HepG2 (cell line): Measurements from ENCODE around the gene ANKRD11. TPM values are rescaled to one million over a fixed set of nuclear protein-coding genes. Genes with fewer than 3 reads are reported as not detected.

Experiments
- CEBPB ChIP-seq: IDR thresholded peaks from 2 replicates; pipeline ENCODE4 v1.6.1; 2011; ENCODE audit warnings: low read depth, low read length, improper control_type of control experiment, borderline replicate concordance
- DBP ChIP-seq: sonication (generic); formaldehyde crosslinking; IDR thresholded peaks from 2 replicates; pipeline ENCODE4 v1.4.0; 2020; ENCODE audit warnings: missing genetic modification reagents; ENCODE audit errors: not compliant biosample characterization
- FUBP1 ChIP-seq: sonication (generic); formaldehyde crosslinking; IDR thresholded peaks from 2 replicates; pipeline ENCODE4 v1.5.1; 2020; ENCODE audit warnings: missing genetic modification reagents, mild to moderate bottlenecking, borderline replicate concordance
- GMEB1 ChIP-seq: sonication (generic); formaldehyde crosslinking; IDR thresholded peaks from 2 replicates; pipeline ENCODE4 v1.5.1; 2020; ENCODE audit warnings: missing genetic modification reagents, mild to moderate bottlenecking, borderline replicate concordance
- HNRNPK ChIP-seq: fragments of 200-400 bp; formaldehyde crosslinking; IDR thresholded peaks from 2 replicates; pipeline ENCODE4 v1.6.1; 2018; ENCODE audit warnings: low read length, low read depth, moderate library complexity, mild to moderate bottlenecking; ENCODE audit not compliant: poor library complexity, severe bottlenecking
- KAT7 ChIP-seq: IDR thresholded peaks from 2 replicates; pipeline ENCODE4 v1.6.1; 2018; ENCODE audit warnings: borderline replicate concordance, missing compliant biosample characterization
- KMT2A ChIP-seq: sonication (generic); formaldehyde crosslinking; IDR thresholded peaks from 2 replicates; pipeline ENCODE4 v1.4.0; 2020; ENCODE audit warnings: missing genetic modification reagents
- MATR3 ChIP-seq: sonication (generic); formaldehyde crosslinking; IDR thresholded peaks from 2 replicates; pipeline ENCODE4 v1.4.0; 2020; ENCODE audit warnings: missing genetic modification reagents
- MED8 ChIP-seq: sonication (generic); formaldehyde crosslinking; IDR thresholded peaks from 2 replicates; pipeline ENCODE4 v1.8.1; 2023; ENCODE audit warnings: mild to moderate bottlenecking, missing genetic modification reagents; ENCODE audit not compliant: insufficient replicate concordance
- MIXL1 ChIP-seq: IDR thresholded peaks from 2 replicates; pipeline ENCODE4 v1.6.1; 2016
- MTA3 ChIP-seq: sonication (generic); formaldehyde crosslinking; IDR thresholded peaks from 2 replicates; pipeline ENCODE4 v1.4.0; 2020; ENCODE audit warnings: missing genetic modification reagents
- PBX3 ChIP-seq: sonication (generic); formaldehyde crosslinking; IDR thresholded peaks from 2 replicates; pipeline ENCODE4 v1.8.1; 2023; ENCODE audit warnings: missing genetic modification reagents, inconsistent platforms, borderline replicate concordance
- RCOR2 ChIP-seq: IDR thresholded peaks from 2 replicates; pipeline ENCODE4 v1.6.1; 2016; ENCODE audit warnings: missing biosample characterization, missing genetic modification reagents
- REL ChIP-seq: sonication (generic); formaldehyde crosslinking; conservative IDR thresholded peaks from 2 replicates; pipeline ENCODE4 v1.8.0; 2022; ENCODE audit warnings: mild to moderate bottlenecking, missing genetic modification reagents, moderate library complexity
- SP5 ChIP-seq: IDR thresholded peaks from 2 replicates; pipeline ENCODE4 v1.6.1; 2016; ENCODE audit warnings: low read depth, borderline replicate concordance
- TBX3 ChIP-seq: fragments of 450-650 bp; IDR thresholded peaks from 2 replicates; pipeline ENCODE4 v1.6.1; 2017; ENCODE audit warnings: antibody characterized with exemption, mild to moderate bottlenecking, inconsistent platforms, borderline replicate concordance
- ZBTB7A ChIP-seq: sonication (generic); formaldehyde crosslinking; IDR thresholded peaks from 2 replicates; pipeline ENCODE4 v1.8.0; 2022; ENCODE audit warnings: mild to moderate bottlenecking, missing genetic modification reagents
- ZNF280B ChIP-seq: sonication (generic); formaldehyde crosslinking; IDR thresholded peaks from 2 replicates; pipeline ENCODE4 v1.5.0; 2020; ENCODE audit warnings: missing genetic modification reagents, mild to moderate bottlenecking, borderline replicate concordance
- ZNF44 ChIP-seq: sonication (generic); formaldehyde crosslinking; IDR thresholded peaks from 2 replicates; pipeline ENCODE4 v1.5.1; 2020; ENCODE audit warnings: mild to moderate bottlenecking, missing genetic modification reagents
- ZNF552 ChIP-seq: sonication (generic); formaldehyde crosslinking; IDR thresholded peaks from 2 replicates; pipeline ENCODE4 v1.9.0; 2022; ENCODE audit warnings: missing genetic modification reagents, mild to moderate bottlenecking, borderline replicate concordance
- ZNF569 ChIP-seq: sonication (generic); formaldehyde crosslinking; IDR thresholded peaks from 2 replicates; pipeline ENCODE4 v1.5.0; 2020; ENCODE audit warnings: mild to moderate bottlenecking, missing genetic modification reagents, moderate library complexity, borderline replicate concordance
- ZSCAN20 ChIP-seq: sonication (generic); formaldehyde crosslinking; IDR thresholded peaks from 2 replicates; pipeline ENCODE4 v1.4.0; 2020; ENCODE audit warnings: missing genetic modification reagents, mild to moderate bottlenecking, borderline replicate concordance
- polyA plus RNA-seq, 8 experiments: library from polyadenylated mRNA; depleted of rRNA in 3 of 8; stranded (reverse) in 7 of 8; unstranded in 1 of 8; fragments of >200 nt; fragmentation: Illumina TruSeq in 4 of 8; extraction: Trizol in 4 of 8; gene quantifications; 2 replicates each; pipeline versions ENCODE4 v1.2.1 to v1.2.3, GENCODE V29; 2011 to 2016; ENCODE audit warnings: low read depth in 4 of 8, missing spikeins in 1 of 8, mixed read lengths in 1 of 8; ENCODE audit not compliant: insufficient read depth in 1 of 8
- total RNA-seq, 5 experiments: library from RNA; depleted of rRNA; stranded (reverse); fragments of >200 nt; fragmentation: Illumina TruSeq; extraction: Trizol; gene quantifications; 2 replicates each; pipeline ENCODE4 v1.2.3, GENCODE V29; 2016; ENCODE audit warnings: low read depth in 1 of 5

The ANKRD11 gene
- total and polyA plus RNA-seq, 2 of the 13 experiments (the other 11 are each of a cell fraction or from before 2014, with no cell fraction given), result 21.4 to 38.4 TPM

- TF ChIP-seq MIXL1 (peak; percentile 64; the same call in 1 of the 2 replicates), MTA3 (CRISPR knock-in tag) (no peak), CEBPB (no peak), ZSCAN20 (CRISPR knock-in tag) (no peak), FUBP1 (CRISPR knock-in tag) (no peak), ZBTB7A (CRISPR knock-in tag) (no peak), RCOR2 (no peak), MATR3 (no peak), DBP (no peak), MED8 (CRISPR knock-in tag) (no peak), ZNF569 (CRISPR knock-in tag) (no peak), ZNF280B (CRISPR knock-in tag) (no peak), ZNF44 (CRISPR knock-in tag) (no peak), TBX3 (no peak), KAT7 (CRISPR knock-in tag) (no peak), PBX3 (CRISPR knock-in tag) (no peak), GMEB1 (CRISPR knock-in tag) (no peak), ZNF552 (no peak), SP5 (CRISPR knock-in tag) (peak; percentile 15; the same call in 1 of the 2 replicates), HNRNPK (no peak), KMT2A (CRISPR knock-in tag) (0 out of 2 replicates have a peak, but pooled peaks have one; percentile 46), REL (CRISPR knock-in tag) (no peak)
These were observed 151.5 kb downstream of the ANKRD11 start (continued) for GRCh38 chr16:89338863-89339262.
